KOPT-K1 (cell line): ENCODE measurements around the gene JPT2.

Experiments used
- H3K27ac ChIP-seq: fragments of 200-600 bp; sonication (generic); 2 replicates; pipeline ENCODE4 v1.5.1; 2016; ENCODE audit warnings: antibody characterized with exemption, mild to moderate bottlenecking, low read depth, low read length; ENCODE audit not compliant: poor library complexity, severe bottlenecking
- H3K36me3 ChIP-seq: fragments of 200-600 bp; sonication (generic); 2 replicates; pipeline ENCODE4 v1.5.1; 2017; ENCODE audit warnings: antibody characterized with exemption, mild to moderate bottlenecking, low read length, moderate library complexity; ENCODE audit not compliant: insufficient read depth
- H3K9me3 ChIP-seq: fragments of 200-600 bp; sonication (generic); 2 replicates; pipeline ENCODE4 v1.5.1; 2017; ENCODE audit warnings: antibody characterized with exemption, low read length, mild to moderate bottlenecking; ENCODE audit not compliant: insufficient read depth, poor library complexity, severe bottlenecking

Gene JPT2

DNA sequence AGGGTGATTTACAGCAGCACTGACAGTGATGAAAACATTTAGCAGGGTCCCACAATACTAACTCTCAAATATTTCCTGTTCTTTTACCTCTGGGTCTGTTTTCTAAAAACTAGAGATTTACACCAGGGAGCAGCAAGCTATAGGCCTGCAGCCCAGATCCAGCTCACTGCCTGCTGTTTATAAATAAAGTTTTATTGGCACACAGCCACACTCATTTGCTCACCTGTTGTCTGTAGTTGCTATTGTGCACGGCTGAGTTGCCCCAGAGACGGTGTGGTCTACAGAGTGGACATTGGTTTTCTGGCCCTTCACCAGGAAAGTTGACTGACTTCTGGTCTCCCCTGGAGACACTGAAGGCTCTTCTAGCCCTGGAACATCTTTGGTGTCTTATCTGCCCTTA, 16.3 kb upstream of the JPT2 start:
- Histone ChIP-seq H3K27ac (no peak overlapping the region), H3K36me3 (peaks cover 94% of the 10 kb centered on the region), H3K9me3 (no peaks in the 10 kb centered on the region)

DNA sequence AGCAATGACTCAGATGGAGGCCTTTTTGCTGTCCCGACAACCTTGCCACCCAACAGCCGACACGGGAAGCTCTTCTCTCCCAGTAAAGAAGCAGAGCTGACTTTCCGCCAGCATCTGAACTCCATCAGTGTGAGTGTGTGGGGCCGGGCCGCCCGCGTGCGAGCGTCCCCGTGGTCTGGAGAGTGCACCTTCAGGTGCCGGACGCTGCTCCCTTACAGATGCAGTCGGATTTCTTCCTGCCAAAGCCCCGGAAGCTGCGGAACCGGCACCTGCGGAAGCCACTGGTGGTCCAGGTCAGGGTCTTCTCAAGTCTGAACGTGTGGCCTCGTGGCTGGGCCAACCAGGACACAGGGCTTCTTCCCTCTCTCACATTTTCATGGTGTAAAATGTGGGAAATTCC, 15.5 kb upstream of the JPT2 start:
- H3K36me3 ChIP-seq, result peaks cover 94% of the 10 kb centered on the region

GRCh38 chr16:1665829-1666228, 12.2 kb upstream of the JPT2 start:
- H3K36me3 ChIP-seq, result peaks cover 93% of the 10 kb centered on the region
- no peak overlapping the region for H3K27ac ChIP-seq
- no peaks in the 10 kb centered on the region for H3K9me3 ChIP-seq

More for the DNA sequence above, 15.5 kb upstream of the JPT2 start:
- H3K9me3 ChIP-seq, result no peaks in the 10 kb centered on the region
- H3K27ac ChIP-seq, result no peak overlapping the region

GRCh38 chr16:1666316-1666715, 11.8 kb upstream of the JPT2 start:
- Histone ChIP-seq H3K36me3 (peaks cover 97% of the 10 kb centered on the region), H3K9me3 (no peaks in the 10 kb centered on the region), H3K27ac (no peak overlapping the region)

DNA sequence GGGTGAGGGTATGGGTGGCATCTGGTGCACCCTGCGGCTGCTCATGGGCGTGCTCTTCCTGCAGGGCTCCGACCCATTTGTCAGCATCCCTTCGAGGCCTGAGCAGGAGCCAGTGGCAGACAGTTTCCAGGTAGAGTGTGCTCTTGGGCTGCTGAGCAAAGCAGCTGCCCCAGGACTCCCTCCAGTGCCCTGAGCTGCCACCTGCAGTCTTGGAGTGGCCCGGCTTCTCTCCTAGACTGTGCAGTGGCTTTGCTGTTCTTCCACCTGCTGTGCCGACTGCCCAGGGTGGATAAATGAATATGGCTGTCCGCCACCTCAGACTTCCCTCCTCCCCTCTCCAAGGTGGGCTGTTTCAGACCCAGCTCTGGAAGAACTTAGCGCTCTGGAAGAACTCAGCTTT, 10.8 kb upstream of the JPT2 start:
- Histone ChIP-seq H3K27ac (no peak overlapping the region), H3K9me3 (no peaks in the 10 kb centered on the region), H3K36me3 (peaks cover 98% of the 10 kb centered on the region)

DNA sequence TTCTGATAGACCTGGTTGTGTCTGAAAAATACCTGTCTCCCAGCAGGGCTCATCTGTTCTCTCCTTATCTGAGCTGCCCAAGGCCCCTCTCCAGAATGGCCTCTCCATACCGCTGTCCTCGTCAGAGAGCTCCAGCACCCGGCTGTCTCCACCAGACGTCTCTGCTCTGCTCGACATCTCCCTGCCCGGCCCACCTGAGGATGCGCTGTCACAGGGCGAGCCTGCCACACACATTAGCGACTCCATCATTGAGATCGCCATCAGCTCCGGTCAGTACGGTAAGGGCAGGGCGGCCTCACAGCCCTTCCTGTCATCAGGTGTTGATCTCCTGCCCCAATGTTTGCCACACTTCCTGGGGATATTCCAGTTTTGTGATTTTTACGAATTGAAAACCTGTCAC, 10.2 kb upstream of the JPT2 start:
- Histone ChIP-seq H3K27ac (no peak overlapping the region), H3K36me3 (peaks cover 98% of the 10 kb centered on the region), H3K9me3 (no peaks in the 10 kb centered on the region)

- Histone ChIP-seq H3K9me3 (no peaks in the 10 kb centered on the region), H3K27ac (no peak overlapping the region), H3K36me3 (peaks cover 98% of the 10 kb centered on the region)
These were observed 9.3 kb upstream of the JPT2 start for GRCh38 chr16:1668612-1669319.

GRCh38 chr16:1669698-1670097, 8.4 kb upstream of the JPT2 start:
- no peak overlapping the region for H3K27ac ChIP-seq
- H3K36me3 ChIP-seq, result peaks cover 98% of the 10 kb centered on the region
- no peaks in the 10 kb centered on the region for H3K9me3 ChIP-seq

DNA sequence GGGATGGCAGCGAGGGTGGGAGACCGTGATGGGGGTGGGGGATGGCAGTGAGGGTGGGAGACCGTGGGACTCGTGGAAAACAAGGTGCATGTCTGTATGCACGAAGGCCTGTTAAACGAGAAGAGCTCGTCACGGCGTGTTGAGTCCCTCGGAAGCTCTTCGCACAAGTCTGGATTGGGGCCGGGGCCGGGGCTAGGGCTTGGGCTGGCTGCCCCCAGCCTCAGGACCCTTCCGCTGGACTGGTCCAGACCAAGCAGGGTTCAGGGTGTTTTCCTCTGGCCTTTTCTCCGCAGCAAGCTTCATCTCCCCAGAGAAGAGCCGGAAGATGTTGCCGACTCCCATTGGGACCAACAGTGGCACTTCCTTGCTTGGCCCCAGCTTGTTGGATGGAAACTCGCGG, 7.7 kb upstream of the JPT2 start:
- Histone ChIP-seq H3K27ac (no peak overlapping the region), H3K9me3 (no peaks in the 10 kb centered on the region), H3K36me3 (peaks cover 98% of the 10 kb centered on the region)

GRCh38 chr16:1670866-1671265, 7.2 kb upstream of the JPT2 start:
- Histone ChIP-seq H3K9me3 (no peaks in the 10 kb centered on the region), H3K36me3 (peaks cover 98% of the 10 kb centered on the region), H3K27ac (no peak overlapping the region)

DNA sequence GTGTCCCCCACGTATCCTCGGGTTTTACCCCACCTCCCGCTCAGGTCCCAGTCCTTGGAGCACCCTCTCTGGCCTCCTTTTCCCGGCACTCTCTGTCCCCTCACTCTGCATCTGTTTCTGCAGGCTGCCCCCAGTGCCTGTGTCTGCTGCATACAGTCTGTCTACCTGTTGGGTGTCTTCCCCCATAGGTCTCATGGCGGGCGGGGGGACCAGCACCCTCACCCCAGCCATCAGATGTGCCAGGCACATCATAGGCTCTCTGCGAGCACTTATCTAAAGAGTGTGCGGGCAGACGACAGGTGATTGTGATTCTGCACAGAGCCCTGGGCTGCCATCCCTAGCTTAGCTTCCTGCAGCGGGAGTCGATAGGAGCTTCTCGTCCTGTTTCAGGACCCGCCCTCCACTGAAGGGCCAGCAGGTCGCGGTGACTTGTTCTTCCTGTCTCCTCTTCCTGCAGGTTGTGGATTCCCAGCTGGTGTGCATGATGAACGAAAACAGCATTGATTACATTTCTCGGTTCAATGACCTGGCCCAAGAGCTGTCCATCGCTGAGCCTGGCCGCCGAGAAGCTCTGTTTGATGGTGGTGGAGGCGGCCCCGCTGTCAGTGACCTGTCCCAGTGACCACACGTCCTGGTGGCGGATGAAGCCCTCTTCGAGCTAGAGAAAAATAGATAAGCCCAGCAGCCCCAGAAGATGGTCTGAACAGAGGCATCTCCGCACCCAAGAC, 4.5 kb upstream of the JPT2 start:
- H3K9me3 ChIP-seq, result no peaks in the 10 kb centered on the region
- no peak overlapping the region for H3K27ac ChIP-seq
- peaks cover 80% of the 10 kb centered on the region for H3K36me3 ChIP-seq

GRCh38 chr16:1674306-1674705, 3.8 kb upstream of the JPT2 start:
- H3K27ac ChIP-seq, result no peak overlapping the region
- H3K36me3 ChIP-seq, result peaks cover 73% of the 10 kb centered on the region
- no peaks in the 10 kb centered on the region for H3K9me3 ChIP-seq

GRCh38 chr16:1674751-1675664, 3.1 kb upstream of the JPT2 start:
- H3K27ac ChIP-seq, result no peak overlapping the region
- no peaks in the 10 kb centered on the region for H3K9me3 ChIP-seq
- peaks cover 69% of the 10 kb centered on the region for H3K36me3 ChIP-seq

DNA sequence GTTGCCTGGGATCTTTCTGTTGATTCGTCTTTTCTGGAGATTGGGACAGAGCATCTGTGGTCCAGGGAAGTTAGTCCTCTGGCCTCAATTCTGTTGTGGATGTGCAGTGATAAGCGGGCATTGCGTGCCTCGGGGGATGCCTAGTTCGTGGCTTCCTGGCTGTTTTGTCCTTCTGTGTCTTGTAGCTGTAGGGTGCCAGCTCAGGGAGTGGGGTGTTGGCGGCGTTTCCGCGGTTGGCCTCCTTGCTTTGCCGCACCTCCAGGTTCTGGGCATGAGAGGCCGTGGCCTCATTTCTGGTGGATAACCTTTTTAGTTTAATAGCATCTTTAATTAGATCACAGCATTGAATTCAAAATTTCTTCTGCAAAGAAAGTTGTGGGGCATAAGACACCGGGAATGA, 1.4 kb upstream of the JPT2 start:
- no peaks in the 10 kb centered on the region for H3K9me3 ChIP-seq
- H3K27ac ChIP-seq, result no peak overlapping the region
- H3K36me3 ChIP-seq, result peaks cover 71% of the 10 kb centered on the region

- H3K27ac ChIP-seq, result no peak overlapping the region
- peaks cover 69% of the 10 kb centered on the region for H3K36me3 ChIP-seq
- no peaks in the 10 kb centered on the region for H3K9me3 ChIP-seq
These were observed 740 bp upstream of the JPT2 start for GRCh38 chr16:1677339-1677738.
